ENCODE results near the gene XPR1. TPM values are rescaled to one million over a fixed set of nuclear protein-coding genes. Genes with fewer than 3 reads are reported as not detected.

Gene XPR1
- polyA plus RNA-seq, 4 donors = 31.1 to 42.1 (median 34.9) TPM

DNA sequence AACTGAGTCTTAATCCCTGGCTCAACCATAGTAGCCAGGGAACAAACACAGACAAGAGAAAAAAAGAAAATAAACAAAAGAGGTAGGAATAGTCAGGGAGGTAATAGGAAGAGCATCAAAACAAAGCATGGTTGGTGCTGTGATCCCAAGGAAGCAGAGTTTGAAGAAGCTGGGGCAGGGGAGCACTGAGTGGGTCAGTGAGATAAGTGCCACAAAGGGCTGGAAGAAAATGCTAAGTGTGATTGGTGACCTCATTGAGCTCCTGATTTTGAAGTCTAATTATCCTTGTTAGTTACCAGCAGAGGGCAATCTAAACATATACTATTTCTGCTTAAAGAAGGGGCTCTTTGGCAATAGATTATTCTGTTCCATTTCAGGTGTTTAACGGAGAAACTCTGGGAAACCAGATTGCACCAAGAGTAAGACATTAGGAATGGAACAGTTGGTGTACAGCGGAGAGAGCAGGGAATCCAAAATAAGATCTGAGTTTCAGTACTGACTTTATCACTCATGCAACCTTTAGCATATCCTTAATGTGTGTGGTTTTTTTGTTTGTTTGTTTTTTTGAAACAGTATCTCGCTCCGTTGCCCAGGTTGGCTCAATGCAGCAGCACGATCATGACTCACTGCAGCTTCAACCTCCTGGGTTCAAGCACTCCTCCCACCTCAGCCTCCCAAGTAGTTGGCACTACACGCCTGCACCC, 250.1 kb downstream of the XPR1 start:
- peak in 2 of 4 donors; percentile 18 to 21 for DNase-seq (ENCODE audit: low read depth in 4 of 4, low spot score in 2 of 4)

DNA sequence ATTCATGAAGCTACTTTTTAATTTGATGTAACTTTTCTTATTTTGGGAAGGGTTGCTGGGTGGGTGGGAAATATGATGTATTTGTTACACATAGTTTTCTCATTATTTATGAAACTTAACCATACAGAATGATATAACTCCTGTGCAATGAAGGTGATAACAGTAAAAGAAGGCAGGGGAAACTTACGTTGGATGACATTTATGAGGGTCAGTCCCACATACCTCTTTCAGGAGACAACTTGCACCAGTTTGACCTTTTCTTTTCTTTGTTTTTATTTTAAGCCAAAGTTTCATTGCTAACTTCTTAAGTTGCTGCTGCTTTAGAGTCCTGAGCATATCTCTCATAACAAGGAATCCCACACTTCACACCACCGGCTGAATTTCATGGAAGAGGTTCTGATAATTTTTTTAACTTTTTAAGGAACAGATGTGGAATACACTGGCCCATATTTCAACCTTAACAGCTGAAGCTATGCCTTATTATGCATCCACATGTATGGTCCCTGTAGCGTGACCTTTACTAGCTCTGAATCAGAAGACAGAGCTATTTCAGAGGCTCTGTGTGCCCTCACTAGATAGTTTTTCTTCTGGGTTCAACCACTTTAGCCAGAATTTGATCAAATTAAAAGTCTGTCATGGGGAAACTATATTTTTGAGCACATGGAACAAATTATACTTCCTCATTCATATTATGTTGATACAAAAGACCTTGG, 252.9 kb downstream of the XPR1 start:
- no peak for DNase-seq (ENCODE audit: low read depth in 4 of 4, low spot score in 2 of 4)

DNA sequence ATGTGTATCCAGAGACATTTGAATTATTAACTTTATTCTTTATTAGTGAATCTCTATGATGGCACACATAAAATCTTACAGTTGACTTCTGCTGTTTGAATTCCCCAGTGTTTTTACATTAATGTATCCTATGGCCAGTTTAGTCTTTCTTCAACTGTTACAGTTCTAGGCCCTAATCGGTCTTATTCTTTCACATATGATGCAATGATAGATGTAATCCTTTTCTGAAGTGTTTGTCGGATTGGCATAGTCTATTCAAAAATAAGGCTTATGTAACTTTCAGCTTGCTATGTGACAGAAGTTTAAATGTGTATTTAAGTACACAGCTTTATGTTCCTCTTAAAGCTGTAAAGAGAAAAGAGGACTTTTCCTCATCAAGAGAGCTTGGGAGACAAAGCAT, 254.5 kb downstream of the XPR1 start:
- DNase-seq (ENCODE audit: low read depth in 4 of 4, low spot score in 2 of 4) = no peak

DNA sequence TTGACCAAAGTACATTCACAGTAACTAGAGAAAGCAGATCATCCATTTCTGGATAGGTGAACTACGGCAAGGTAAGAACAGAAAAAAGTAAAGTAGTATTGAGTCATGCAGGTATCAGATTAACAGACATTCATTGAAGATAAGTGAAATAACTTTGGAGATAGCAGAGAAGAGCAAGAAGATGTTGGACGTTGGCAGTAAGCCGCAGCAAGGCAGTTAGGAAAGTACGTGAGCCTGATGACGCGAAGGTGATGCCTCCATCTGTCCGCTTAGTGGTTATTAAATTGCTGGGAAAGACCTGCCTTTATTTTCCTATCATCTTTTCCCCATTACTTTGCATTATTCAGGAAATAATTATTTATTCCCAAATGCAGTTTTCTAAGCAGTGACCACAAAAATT, 256.0 kb downstream of the XPR1 start:
- DNase-seq (ENCODE audit: low read depth in 4 of 4, low spot score in 2 of 4) = no peak

DNA sequence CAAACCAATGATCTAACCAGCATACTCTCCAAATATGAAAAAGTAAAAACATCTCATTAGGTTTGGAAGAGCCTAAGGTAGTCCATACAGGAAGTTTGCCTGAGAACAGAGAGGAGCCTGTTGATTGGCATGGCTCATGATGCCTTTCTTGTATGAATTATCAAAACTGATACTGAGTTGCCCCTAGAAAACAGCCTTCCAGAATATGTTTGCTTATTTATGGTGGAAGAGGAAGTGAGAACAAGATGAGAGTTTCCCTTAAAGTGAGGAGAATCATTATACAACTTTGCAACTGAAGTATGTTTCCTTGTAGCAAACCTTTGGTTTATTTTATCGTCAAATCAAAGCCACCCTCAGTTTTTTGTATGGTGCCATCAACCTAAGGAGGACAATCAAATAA, 257.0 kb downstream of the XPR1 start:
- no peak for DNase-seq (ENCODE audit: low read depth in 4 of 4, low spot score in 2 of 4)

DNA sequence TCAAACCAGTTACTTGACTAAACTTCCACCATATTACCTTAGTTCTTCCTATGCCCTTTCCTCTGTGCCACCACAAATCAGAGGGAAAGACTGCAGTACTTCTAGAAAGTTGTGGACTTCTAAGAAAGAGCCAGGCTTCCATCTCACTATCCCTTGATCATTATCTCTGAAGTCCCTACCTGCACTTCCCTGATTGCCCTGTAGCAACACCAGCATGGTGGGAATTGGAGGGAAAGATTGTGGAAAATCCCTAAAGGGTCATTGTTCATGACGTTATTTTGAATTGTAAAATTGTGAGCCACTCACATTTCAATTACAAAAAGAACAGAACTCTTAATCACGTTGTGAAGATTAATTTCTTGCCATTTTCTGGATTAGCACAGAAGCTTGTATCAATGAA, 257.5 kb downstream of the XPR1 start:
- DNase-seq (ENCODE audit: low read depth in 4 of 4, low spot score in 2 of 4) = no peak

DNA sequence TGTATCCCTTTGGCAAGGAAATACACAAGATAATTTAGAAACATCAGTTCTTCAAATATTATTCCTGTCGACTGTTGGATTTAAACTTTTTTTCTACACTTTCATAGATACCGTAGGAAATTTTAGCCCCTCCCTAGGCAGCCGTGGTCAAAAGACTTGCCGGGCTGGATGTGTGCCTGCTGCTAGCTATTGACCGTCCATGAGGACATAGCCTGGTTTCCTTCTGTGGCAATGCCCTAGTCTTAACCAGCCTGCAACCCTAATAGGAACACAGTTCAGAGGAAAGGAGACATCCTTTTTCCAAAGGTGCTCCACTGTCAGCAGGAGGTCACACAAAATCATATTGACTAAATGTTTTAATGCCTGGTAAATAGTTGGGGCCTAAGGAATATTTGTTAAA, 260.4 kb downstream of the XPR1 start:
- no peak for DNase-seq (ENCODE audit: low read depth in 4 of 4, low spot score in 2 of 4)

DNA sequence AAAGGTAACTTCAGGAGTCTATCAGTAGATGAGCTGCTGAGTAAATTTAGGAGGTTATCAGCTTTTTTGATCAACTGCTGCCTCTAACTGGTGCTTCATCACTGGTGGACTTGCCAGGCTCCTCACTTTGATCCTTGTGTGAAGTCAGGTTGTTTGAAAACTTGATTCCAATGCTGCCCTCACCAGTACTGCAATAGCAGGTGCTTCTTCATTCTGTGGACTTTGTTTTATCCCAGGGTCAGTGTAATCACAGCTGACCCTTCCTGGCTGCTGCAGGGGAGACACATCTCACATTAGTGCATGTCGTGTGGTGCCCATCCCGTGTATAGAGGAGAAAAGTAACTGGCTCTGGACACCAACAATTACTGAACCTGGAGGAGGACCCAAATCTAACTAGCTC, 260.9 kb downstream of the XPR1 start:
- no peak for DNase-seq (ENCODE audit: low read depth in 4 of 4, low spot score in 2 of 4)

DNA sequence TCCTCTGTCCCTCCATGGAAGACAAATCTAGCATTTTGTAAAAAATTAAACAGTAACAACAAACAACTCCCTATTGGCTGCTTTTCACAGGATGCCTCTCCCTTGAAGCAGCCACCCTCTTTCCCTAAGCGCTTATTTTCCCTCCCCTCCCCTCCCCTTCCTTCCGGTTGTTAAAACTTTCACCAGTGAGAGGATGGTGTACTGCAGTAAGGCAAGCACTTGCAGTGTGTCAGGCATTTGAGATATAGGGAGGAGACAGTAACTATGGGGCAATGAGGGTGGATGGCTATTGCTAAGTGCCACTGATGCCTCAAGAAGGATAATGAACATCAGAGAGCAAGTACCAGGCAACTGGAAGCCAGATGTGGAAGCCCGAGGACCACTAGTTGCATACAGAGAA, 261.8 kb downstream of the XPR1 start:
- DNase-seq (ENCODE audit: low read depth in 4 of 4, low spot score in 2 of 4) = no peak

DNA sequence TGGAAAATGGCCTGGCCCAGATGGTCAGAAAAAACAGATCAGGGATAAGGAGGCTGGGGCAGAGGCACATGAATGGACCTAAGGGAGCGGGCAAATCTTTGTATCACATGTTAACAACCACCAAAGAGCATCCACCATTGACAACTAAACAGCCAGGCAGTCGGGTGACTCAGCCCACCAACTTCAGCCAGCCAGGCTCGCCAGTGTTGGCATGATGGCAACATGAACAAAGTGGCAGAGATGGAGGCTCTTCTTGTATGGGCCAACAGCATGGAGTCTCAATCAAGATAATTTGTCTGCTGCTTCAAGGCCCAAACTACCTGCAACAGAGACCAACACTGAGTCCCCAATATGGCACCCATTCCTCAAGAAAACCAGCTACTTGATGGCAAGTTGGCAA, 264.3 kb downstream of the XPR1 start:
- DNase-seq (ENCODE audit: low read depth in 4 of 4, low spot score in 2 of 4) = no peak

DNA sequence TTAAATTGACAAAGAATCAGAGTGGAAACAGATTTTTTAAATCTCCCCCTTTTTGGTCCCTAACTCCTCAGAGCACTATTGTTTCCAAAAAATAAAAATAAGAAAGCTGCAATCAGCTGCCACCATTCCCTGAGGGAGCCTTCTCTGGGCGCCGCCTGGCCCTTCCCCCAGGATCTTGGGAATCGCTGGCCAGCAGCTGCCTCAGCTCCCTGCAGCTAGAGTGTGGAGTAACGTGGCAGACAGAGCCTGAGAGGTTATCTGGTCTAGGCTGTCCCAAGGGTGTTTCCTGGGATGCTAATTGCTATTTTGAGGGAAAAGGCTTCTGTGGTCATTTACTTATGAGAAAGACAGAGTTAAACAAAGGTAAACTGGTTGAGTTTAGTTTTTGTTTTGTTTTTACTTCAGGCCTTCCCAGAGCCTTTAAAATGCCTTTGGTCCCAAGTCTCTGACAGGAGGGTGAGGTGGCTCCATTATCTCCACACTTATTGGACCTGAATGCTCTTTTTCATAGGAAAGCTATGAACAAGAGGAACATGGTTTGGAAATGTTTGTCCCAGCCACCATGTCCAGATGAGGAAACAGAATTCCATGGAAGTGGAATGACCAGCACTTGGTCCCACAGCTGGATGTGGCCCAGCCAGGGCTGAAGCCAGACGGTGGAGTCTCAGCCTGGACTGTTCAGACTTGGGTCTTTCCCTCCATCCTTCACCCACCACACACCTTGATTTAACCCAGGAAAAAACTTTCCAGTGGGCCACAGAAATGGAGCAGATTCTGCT, 266.8 kb downstream of the XPR1 start:
- no peak for DNase-seq (ENCODE audit: low read depth in 4 of 4, low spot score in 2 of 4)

DNA sequence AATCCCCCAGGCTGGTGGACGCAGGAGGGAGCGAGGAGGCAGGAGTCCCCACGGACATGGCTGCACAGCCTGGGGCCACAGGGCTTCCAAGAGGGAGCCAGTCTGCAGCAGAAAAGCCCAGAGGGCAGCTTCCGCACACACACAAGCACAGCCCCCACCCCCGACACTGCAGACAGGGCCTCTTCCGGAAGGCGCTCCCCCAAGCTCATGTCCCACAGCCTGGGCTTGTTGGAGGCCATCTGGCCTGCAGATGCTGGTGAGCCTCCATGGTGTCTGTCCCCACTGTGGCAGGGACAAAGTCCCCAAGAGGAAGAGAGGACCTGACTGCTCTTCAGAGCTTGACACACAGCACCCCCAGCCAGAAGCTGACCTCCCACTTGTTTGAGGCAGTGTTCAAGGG, 267.4 kb downstream of the XPR1 start:
- DNase-seq (ENCODE audit: low read depth in 4 of 4, low spot score in 2 of 4) = no peak

DNA sequence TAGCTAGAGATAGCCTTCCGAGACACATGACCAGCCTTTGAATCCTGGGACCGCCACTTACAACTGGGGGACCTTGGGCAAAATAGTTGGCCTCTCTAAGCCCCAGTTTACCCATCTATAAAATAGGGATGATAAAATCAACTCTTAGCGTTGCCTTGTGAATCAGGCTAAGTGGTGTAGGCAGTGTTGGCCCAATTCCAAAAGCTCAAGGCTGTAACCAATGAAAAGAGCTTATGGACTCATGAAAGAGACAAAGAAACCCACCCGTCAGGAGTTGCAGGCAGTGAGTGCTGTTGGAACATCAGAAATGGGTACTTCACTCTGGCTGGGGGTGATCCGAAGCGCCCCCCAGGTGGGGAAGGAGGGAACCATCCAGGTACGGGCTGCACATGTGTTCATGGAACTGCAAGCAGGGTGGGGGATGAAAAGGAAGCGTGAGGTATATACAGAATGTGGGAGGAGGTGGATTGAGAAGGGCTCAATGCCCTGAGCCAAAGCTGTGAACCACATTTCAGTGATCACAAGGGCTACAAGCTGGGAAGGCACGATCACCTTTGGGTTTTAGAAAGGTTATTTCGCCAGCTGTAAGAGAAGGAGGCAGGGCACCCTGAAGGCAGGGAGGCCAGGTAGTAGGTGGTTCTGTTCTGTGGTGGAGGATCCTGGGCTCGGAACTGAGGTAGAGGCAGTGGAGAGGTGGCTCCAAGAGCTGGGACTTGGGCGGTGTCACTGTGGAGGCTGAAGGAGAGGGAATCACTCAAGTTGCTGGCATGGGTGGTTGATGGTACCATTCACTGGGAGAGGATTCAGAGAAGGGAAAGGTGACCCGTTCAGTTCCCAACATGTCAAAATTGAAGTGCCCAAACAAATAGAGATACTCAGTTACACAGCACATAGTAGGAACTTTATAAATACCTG, 269.5 kb downstream of the XPR1 start:
- no peak for DNase-seq (ENCODE audit: low read depth in 4 of 4, low spot score in 2 of 4)

DNA sequence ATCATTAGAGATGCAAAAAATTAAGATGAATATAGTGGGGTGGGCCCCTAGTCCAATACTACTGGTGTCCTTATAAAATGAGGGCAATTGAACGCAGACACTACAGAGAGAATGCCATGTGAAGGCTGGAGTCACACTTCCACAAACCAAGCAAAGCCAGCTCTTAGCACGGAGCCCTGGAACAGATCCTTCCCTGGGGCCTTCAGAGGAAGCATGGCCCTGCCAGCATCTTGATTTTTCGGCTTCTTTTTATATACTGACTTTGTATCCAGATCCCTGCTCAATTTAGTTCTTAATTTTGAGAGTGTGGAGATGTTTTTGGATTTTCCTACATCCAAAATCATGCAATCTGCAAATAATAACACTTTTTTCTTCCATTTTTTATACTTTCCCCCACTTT, 270.7 kb downstream of the XPR1 start:
- no peak for DNase-seq (ENCODE audit: low read depth in 4 of 4, low spot score in 2 of 4)

DNA sequence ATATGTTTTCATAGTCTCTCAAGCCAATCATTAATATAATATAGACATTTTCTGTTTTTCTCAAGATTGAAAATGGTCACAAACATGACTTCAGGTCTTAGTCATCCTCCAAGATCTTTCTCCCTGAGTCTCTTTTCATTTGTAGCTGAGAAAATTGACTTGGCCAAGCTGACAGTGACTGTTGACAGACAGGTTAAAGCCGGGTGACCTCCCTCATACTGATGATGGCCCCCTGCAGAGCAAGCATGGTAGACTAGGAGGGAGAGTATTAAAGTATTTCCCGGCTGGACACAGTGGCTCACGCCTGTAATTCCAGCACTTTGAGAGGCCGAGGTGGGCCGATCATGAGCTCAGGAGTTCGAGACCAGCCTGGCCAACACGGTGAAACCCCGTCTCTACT, 274.1 kb downstream of the XPR1 start:
- no peak for DNase-seq (ENCODE audit: low read depth in 4 of 4, low spot score in 2 of 4)

DNA sequence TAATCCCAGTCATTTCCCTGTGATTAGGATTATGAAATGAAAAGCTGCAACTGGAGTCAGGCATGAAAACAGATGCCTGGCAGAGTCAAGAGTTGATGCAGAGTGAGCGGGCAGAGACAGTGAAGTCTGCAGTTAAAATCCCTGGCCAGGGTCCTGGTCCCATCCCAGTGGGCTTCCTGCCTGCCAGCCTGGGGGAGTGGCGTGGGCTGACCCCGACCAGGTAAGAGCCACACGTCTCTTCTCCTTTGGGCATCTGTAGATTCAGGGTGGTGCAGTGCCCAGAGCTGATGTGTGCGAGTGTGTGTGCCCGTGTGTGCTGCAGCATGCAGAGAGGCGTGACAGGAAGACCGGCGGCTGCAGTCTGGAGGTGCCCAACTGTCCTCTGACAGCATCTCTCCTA, 274.7 kb downstream of the XPR1 start:
- DNase-seq (ENCODE audit: low read depth in 4 of 4, low spot score in 2 of 4) = no peak

DNA sequence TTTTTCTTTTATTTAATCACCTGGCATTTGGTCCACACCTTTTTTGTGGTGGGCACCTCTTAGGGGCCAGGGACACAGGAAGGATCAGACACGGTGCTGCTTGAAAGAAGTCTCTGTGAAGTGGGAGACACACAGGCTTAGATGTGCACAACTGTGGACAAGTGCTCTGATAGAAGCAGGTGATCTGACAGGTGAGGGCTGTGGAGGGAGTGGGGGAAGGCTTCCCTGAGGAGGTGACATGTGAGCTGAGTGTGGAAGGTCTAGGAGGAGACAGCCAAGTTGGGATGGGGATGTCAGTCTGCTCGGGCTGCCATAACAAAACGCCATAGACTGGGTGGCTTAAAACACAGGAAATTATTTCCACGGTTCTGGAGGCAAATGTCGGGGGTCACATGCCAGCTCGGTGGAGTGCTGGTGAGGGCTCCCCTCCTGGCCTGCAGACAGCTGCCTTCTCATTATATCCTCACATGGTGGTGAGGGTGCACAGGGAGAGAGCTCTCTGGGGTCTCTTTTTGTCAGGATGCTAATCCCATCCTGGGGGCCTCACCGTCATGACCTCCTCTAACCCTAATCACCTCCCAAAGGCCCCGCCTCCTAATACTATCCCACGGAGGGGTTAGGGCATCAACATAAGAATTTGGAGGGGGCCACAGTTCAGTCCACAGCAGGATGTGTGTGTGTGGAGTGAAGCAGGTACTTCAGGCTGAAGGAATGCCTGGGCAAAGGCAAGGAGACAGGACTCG, 275.7 kb downstream of the XPR1 start:
- DNase-seq (ENCODE audit: low read depth in 4 of 4, low spot score in 2 of 4) = no peak

DNA sequence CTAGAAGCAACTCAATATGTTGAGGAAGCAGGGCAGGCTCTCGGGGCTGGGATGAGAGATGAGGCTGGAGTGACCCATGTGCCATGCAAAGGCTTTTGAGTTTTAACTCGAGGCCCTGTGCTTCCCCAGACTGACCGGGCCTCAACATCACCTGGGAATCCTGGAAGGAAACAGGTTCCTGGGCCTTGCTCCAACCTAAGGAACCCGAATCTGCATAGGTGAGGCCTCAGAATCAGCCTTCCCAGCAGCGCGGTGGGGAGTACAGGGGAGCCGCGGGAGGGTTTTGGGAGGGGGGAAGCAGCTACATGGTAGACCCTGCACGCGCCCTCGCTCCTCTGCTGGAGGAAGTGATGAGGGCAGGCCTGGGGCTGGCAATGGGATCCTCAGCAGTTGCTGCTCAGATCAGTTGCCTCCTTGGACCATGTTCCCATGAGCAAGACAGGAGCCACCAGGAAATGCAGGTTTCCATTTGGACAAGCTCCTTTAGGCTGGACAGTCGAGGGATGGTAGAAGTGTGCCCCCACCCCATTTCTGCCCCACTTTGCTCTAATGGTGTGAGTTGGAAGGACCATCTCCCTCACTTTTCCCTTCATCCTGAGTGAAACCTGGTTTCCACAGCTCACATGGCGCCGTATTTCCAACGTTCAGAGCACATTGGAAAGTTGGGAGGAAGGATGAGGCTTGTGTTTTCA, 276.4 kb downstream of the XPR1 start:
- no peak for DNase-seq (ENCODE audit: low read depth in 4 of 4, low spot score in 2 of 4)

DNA sequence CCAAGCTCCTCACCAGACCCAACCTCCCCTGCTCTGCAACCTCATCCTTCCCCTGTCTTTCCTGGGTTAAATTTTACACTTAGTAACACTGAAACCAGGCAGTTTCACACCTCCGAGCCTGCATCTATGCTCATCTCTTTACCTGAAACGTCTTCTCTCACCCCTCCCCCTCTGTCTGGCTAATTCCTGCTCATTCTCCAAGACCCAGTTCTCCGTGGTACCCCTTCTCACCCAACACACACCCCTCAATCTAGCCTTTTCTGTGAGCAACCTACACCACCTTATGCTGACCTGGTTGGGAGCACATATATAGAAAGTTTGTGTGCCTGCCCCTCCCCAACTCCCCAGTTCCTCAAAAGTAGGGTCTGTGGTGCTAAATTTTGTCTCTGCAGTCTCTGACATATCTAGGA, 277.2 kb downstream of the XPR1 start:
- no peak for DNase-seq (ENCODE audit: low read depth in 4 of 4, low spot score in 2 of 4)

All from left renal cortex interstitium (tissue), 4 donors.